ENCODE measurements around the gene CIAPIN1. TPM values are rescaled to one million over a fixed set of nuclear protein-coding genes. Genes with fewer than 3 reads are reported as not detected.

Gene CIAPIN1
- total RNA-seq, 1 experiment from 2014 or later = 68.5 TPM

DNA sequence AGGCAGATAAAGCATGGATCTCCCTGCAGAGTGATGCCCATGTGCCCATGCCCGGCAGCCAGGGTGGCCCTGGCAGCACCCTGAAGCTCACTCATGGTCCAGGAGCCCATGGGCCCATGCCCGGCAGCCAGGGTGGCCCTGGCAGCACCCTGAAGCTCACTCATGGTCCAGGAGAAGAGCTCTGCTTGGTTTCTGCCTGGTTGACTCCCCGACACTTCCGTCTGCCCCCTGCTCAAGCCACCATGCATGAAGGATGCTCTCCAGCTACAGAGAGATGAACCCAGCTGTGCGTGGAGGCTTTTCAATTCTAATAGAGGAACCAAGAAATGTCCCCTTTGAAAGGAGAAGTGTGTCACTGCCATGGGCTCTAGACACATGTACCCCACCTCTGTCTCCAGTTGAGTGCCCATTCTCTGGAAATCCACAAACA, 33.9 kb downstream of the CIAPIN1 start:
- no peaks in the 10 kb centered on the region for H3K9me3 ChIP-seq (ENCODE audit: control insufficient read depth in 1 of 2, insufficient read depth in 1 of 2, low read depth in 1 of 2, low read length in 2 of 2)
- DNase-seq (ENCODE audit: low read depth, low spot score) (no peak), ATAC-seq (no peak)
- intact Hi-C loops (cut with micrococcal nuclease) = no loop called here
- no peaks in the 10 kb centered on the region for H4K20me1 ChIP-seq (ENCODE audit: insufficient read depth)
- no peak overlapping the region for H3K27ac ChIP-seq (ENCODE audit: low read depth, low read length)
- no peak overlapping the region for H2AFZ ChIP-seq (ENCODE audit: low read depth, low read length, poor library complexity, severe bottlenecking)
- no peaks in the 10 kb centered on the region for H3K27me3 ChIP-seq (ENCODE audit: insufficient read depth, low read length)
- no peak overlapping the region for H3K4me2 ChIP-seq (ENCODE audit: low read length)
- POLR2A ChIA-PET = no interaction called here
- H3K79me2 ChIP-seq (ENCODE audit: insufficient read depth, low read length) = no peaks in the 10 kb centered on the region
- no peak overlapping the region for H3K9ac ChIP-seq (ENCODE audit: low read length)
- no peaks in the 10 kb centered on the region for H3K9me2 ChIP-seq (ENCODE audit: insufficient read depth)
- H3K4me3 ChIP-seq (replicated peaks in 1 of 2; ENCODE audit: low read depth in 1 of 2, low read length in 2 of 2) = no peak overlapping the region
- H3K36me3 ChIP-seq (ENCODE audit: control insufficient read depth in 1 of 2, insufficient read depth in 2 of 2, low read length in 2 of 2) = no peaks in the 10 kb centered on the region
- RAD21 ChIA-PET (ENCODE audit: low non-redundant PET in 1 of 2, low total read pairs in 2 of 2, uncharacterized antibody in 2 of 2, unreplicated experiment in 2 of 2) = no interaction called here
- TF ChIP-seq RAD21 (IDR thresholded peaks at IDR 0.05; ENCODE audit: low read depth) (no peak), SRF (IDR thresholded peaks at IDR 0.05; ENCODE audit: low read depth) (no peak), POLR2AphosphoS5 (IDR thresholded peaks at IDR 0.05; ENCODE audit: low read depth, low read length) (no peak), ZFX (IDR thresholded peaks at IDR 0.05) (no peak), TCF7L2 (IDR thresholded peaks at IDR 0.05; ENCODE audit: borderline replicate concordance, extremely low read depth, insufficient read depth, insufficient read length) (no peak), CEBPB (IDR thresholded peaks at IDR 0.05; ENCODE audit: low read depth) (no peak), FOSL1 (IDR thresholded peaks at IDR 0.05; ENCODE audit: low read depth) (no peak), ELF1 (IDR thresholded peaks at IDR 0.05; ENCODE audit: borderline replicate concordance, low read depth) (no peak), ZNF274 (IDR thresholded peaks at IDR 0.05; ENCODE audit: low read depth, low read length) (no peak), POLR2A (IDR thresholded peaks at IDR 0.05; ENCODE audit: borderline replicate concordance, extremely low read depth, insufficient read depth, insufficient read length) (no peak), ATF3 (IDR thresholded peaks at IDR 0.05) (no peak), SP1 (IDR thresholded peaks at IDR 0.05; ENCODE audit: low read depth) (no peak), JUND (IDR thresholded peaks at IDR 0.05) (no peak)
- TF ChIP-seq, protein P1, sequence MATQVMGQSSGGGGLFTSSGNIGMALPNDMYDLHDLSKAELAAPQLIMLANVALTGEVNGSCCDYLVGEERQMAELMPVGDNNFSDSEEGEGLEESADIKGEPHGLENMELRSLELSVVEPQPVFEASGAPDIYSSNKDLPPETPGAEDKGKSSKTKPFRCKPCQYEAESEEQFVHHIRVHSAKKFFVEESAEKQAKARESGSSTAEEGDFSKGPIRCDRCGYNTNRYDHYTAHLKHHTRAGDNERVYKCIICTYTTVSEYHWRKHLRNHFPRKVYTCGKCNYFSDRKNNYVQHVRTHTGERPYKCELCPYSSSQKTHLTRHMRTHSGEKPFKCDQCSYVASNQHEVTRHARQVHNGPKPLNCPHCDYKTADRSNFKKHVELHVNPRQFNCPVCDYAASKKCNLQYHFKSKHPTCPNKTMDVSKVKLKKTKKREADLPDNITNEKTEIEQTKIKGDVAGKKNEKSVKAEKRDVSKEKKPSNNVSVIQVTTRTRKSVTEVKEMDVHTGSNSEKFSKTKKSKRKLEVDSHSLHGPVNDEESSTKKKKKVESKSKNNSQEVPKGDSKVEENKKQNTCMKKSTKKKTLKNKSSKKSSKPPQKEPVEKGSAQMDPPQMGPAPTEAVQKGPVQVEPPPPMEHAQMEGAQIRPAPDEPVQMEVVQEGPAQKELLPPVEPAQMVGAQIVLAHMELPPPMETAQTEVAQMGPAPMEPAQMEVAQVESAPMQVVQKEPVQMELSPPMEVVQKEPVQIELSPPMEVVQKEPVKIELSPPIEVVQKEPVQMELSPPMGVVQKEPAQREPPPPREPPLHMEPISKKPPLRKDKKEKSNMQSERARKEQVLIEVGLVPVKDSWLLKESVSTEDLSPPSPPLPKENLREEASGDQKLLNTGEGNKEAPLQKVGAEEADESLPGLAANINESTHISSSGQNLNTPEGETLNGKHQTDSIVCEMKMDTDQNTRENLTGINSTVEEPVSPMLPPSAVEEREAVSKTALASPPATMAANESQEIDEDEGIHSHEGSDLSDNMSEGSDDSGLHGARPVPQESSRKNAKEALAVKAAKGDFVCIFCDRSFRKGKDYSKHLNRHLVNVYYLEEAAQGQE (IDR thresholded peaks at IDR 0.05; ENCODE audit: low read depth) = no peak
- H3K4me1 ChIP-seq (ENCODE audit: control insufficient read depth in 1 of 2, insufficient read depth in 2 of 2, low read length in 2 of 2) = peaks cover 9 to 19% of the 10 kb centered on the region in 2 experiments; a peak in 3 of 4 replicates
- CTCF ChIA-PET = no interaction called here
- no TSS peak for BruUV-seq (replicated peaks)
